HG03280 (cell line): ENCODE measurements around the gene GPR146.

ENCODE experiments used
- ATAC-seq: cut with Tn5 transposase; IDR thresholded peaks from one replicate; pipeline ENCODE4 v1.9.1; 2021; ENCODE audit warnings: mild to moderate bottlenecking, moderate library complexity; ENCODE audit not compliant: unreplicated experiment

Gene GPR146

GRCh38 chr7:1041551-1042491 lies 2.5 kb upstream of the GPR146 start:
- no peak for ATAC-seq

- ATAC-seq = no peak
These were observed 1.9 kb upstream of the GPR146 start for GRCh38 chr7:1042492-1042833.

DNA sequence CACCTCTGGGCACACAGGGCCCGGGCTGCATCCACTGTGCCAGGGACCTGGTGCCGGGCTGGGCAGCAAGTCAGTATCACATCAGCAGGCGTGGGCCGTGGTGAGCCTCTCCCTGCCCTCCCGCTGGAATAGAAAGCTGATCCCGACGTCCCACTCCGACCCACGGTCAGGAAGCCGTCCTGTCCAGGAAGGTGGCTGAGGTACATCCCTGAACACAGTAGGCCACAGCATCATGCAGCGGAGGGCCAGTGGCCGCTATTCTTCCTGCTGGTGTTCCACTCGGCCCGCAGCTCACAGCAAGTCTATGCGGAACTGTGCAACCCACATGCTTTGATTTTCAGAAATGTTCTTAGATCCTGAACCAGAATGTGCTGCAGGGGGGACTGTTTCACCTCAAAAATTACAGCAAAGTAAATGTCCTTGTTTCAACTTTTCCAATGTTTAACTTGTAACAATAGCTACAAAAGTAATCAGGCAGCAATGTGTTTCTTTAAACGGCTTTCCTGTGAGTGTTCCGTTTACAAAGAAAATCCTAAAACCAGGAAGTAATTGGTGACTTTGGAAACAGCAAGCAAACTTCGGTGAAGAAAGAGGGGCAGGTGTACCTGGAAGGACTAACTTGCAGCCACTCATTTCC lies 676 bp upstream of the GPR146 start:
- no peak for ATAC-seq

- no peak for ATAC-seq
These were observed 1.0 kb downstream of the GPR146 start for GRCh38 chr7:1045069-1046063.

DNA sequence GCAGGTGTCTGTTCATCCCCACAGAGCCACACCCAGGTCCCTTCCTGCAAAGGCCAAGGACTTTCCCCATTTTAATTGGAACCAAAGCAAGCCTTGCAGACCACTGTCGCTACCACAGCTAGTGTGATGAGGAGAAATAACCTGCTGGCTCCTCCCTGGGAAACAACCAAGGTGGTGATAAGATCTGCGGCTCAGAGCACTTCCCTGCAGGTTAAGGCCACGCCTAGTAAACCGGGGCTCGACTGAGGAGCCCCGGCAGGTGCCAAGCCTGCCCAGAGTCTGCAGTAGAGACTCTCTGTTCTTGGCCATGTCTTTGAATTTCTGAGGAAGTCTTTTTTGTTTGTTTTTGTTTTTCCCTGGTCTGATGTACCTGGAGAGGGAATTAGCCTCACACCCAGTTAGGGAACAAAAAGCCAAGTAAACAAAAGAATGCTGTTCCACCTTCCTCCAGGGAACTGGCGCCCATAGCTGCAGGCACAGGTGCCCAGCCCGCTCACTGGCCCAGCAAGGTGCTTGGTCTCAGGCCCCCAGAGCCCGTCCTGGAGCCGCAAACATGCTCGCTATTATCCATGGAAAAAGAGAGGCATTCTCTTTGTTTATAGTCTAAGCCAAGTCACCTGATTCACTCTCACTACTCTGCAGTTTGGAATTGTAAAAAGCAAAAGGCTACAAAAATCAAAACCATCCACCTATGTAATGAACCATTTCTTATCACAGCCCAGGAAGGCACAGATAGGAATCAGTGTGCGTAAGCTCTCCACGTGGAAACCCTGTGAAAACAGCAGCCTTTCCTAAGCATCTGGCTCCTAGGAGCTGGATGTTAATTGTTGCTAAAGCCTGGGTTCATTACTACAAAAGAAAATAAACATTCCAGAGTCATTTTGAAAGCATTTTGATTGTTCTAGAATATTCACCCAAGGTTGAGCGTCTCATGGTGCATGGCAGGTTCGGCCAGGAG lies 2.7 kb downstream of the GPR146 start:
- ATAC-seq = no peak

GRCh38 chr7:1049006-1049741 lies 4.8 kb downstream of the GPR146 start:
- ATAC-seq = no peak

DNA sequence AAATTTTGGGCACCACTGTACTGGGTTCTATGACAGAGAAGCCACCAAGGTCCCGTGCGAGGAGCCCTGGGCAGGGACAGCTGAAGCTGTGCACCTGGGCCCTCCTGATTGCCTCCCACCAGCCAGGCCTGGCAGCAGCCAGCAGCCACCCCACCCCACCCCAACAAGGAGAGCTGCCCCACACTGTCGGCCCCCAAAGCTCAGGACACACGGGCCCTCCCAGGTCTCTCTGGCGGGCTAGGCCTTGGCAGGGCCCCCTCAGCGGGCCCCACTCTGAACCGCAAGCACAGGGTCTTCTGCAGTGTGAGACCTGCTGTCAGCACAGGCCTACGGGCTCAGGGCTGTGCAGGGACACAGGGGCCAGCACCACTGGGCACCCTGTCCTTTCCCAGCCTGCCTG lies 5.5 kb downstream of the GPR146 start:
- ATAC-seq = no peak

GRCh38 chr7:1050254-1050906 lies 6.0 kb downstream of the GPR146 start:
- no peak for ATAC-seq

GRCh38 chr7:1050956-1051690 lies 6.8 kb downstream of the GPR146 start:
- no peak for ATAC-seq

GRCh38 chr7:1052031-1052818 lies 7.9 kb downstream of the GPR146 start:
- no peak for ATAC-seq

DNA sequence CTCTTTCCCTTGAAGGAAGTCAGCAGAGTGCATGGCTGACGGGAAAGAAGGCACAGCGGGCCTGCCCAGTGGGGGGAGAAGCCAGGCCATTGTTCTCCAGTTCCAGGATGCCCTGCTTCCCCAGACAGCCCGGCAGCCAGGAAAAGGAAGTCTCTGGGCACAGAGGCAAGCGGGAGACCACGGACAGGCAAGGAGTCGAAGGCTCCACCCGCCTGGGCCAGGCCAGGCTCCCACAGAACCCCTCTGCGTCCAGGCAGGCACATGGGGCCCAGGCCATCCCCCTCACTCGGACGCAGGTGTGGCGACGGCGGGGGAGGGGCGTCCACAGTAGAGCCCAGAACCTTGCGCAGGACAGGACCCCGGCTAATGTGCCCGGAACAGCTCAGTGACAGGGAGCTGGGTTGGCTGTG lies 8.7 kb downstream of the GPR146 start:
- ATAC-seq = no peak

GRCh38 chr7:1053816-1054370 lies 9.5 kb downstream of the GPR146 start:
- no peak for ATAC-seq

GRCh38 chr7:1054438-1054837 lies 10.1 kb downstream of the GPR146 start:
- no peak for ATAC-seq

DNA sequence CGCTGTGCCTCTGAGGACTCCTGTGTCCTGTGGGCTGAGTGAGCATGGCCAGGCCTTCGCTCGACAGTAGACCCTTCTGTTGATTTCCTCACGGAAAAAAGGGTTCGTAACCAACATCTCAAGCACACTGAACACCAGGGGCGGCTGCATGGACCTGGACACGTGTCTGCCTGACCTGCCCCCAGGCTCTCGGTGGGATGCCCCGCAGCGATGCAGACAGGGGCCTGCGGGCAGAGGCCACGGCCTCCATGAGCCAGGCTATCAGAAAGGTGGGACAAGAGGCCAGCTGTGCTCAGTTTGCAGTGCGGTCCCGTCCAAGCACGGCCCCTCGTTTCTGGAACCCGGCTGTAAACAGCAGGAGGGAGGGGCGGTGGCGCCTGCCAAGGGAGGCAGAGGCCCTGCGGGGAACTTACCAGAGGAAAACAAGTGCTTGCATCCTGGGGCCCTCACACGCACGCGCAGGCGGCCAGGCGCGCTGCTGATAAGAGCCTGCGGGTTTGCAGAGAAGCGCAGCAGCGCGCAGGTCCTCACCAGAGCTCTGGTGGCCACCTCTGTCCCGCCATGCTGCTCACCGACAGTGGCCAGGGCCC lies 10.6 kb downstream of the GPR146 start:
- ATAC-seq = no peak

DNA sequence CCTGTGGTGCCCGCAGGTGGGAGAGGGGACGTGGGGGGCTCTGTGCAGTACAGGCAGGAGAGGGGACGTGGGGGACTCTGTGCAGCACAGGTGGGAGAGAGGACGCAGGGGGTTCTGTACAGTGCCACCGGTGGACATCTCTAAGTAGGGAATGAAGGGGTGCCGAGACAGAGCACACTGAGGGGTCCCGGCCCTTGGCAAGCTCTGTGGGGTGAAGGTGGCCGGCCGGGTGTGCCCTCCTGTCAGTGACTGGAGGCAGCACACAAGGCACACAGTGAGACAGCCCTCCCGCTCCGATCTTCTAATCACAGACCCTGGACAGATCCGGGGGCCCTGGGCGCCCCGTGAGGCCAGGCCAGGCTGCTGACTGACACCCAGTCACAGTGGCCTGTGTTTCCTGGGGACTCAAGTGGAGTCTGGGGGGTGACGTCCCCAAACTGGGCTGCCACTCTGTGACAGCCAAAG lies 11.2 kb downstream of the GPR146 start:
- no peak for ATAC-seq

DNA sequence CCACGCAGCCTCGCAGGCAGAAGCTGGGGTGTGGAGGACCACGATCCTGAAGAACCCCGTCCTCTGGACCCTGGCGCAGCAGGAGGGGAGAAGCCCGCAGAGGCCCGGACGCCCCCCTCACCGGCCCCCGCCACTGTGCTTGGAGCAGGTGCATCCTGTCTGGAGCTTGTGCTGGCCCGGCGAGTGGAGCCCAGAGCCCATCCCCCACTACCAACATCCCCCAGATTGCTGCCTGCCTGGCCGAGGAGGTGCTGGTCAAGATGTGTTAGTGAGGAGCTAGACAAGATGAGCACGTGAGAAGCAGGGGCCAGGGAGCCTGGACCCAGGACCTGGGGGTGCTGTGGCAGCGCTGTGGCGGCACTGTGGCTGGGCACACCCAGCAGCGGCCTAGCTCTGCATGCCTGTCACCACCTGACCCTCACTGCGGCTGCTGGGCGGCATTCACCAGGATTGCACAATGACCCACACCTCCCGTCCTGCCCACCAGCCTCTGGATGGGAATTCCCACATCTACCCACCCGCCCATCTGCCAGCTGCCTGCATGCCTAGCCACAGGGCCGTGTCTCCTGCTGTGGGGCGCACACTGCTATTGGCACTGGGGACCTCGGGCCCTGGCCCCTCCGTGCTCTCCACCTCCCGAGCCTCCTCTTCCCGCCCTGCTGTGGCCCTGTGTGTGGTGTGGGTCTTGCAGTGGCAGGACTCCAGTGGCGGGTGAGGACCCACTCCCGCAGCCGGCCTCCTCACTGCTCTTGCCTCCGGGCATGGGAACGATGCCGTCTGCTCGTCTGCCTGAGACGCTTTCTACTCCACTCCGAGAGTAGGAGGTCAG lies 11.8 kb downstream of the GPR146 start:
- ATAC-seq = no peak
